Fibroblast of lung (primary cell): ENCODE measurements around the gene CADM2. TPM values are rescaled to one million over a fixed set of nuclear protein-coding genes. Genes with fewer than 3 reads are reported as not detected.

Experiments used
- DNase-seq, 2 donors: peaks; one replicate each; pipeline versions ENCODE4 v3.0.0 to v3.0.0-alpha.2; 2010; ENCODE audit warnings: low read depth in 2 of 2
- H2AFZ ChIP-seq: 2 replicates; pipeline ENCODE4 v1.5.1; 2012; ENCODE audit warnings: low read length, control low read depth, inconsistent platforms
- H3K27ac ChIP-seq: 2 replicates; pipeline ENCODE4 v1.5.1; 2011; ENCODE audit warnings: low read length, control low read depth; ENCODE audit not compliant: insufficient read depth
- H3K27me3 ChIP-seq: 2 replicates; pipeline ENCODE4 v1.5.1; 2011; ENCODE audit warnings: mild to moderate bottlenecking, low read length; ENCODE audit not compliant: control insufficient read depth, insufficient read depth
- H3K36me3 ChIP-seq: 2 replicates; pipeline ENCODE4 v1.5.1; 2011; ENCODE audit warnings: low read length; ENCODE audit not compliant: control insufficient read depth, insufficient read depth
- H3K4me1 ChIP-seq: 2 replicates; pipeline ENCODE4 v1.5.1; 2011; ENCODE audit warnings: low read length; ENCODE audit not compliant: control insufficient read depth, insufficient read depth; ENCODE audit errors: extremely low read depth
- H3K4me2 ChIP-seq: 2 replicates; pipeline ENCODE4 v1.5.1; 2011; ENCODE audit warnings: low read length, control low read depth; ENCODE audit not compliant: insufficient read depth; ENCODE audit errors: extremely low read depth
- H3K4me3 ChIP-seq, 4 experiments: fragments of 200-600 bp in 1 of 4; sonication (generic) in 1 of 4; replicated peaks in 1 of 4; 2 replicates each; pipeline ENCODE4 v1.5.1; 2011 to 2016; ENCODE audit warnings: low read length in 4 of 4, low read depth in 3 of 4, mild to moderate bottlenecking in 3 of 4, control low read depth in 2 of 4, inconsistent platforms in 1 of 4, mixed read lengths in 1 of 4; ENCODE audit not compliant: insufficient read depth in 1 of 4; ENCODE audit errors: control extremely low read depth in 1 of 4
- H3K79me2 ChIP-seq: 2 replicates; pipeline ENCODE4 v1.5.1; 2012; ENCODE audit warnings: mild to moderate bottlenecking, low read length, inconsistent platforms; ENCODE audit not compliant: control insufficient read depth, insufficient read depth
- H3K9ac ChIP-seq: 2 replicates; pipeline ENCODE4 v1.5.1; 2011; ENCODE audit warnings: mild to moderate bottlenecking, low read length, control low read depth; ENCODE audit not compliant: insufficient read depth
- H3K9me3 ChIP-seq: 2 replicates; pipeline ENCODE4 v1.5.1; 2012; ENCODE audit warnings: low read depth, low read length; ENCODE audit not compliant: control insufficient read depth, insufficient read depth
- H4K20me1 ChIP-seq: 2 replicates; pipeline ENCODE4 v1.5.1; 2011; ENCODE audit warnings: low read length; ENCODE audit not compliant: control insufficient read depth, insufficient read depth; ENCODE audit errors: extremely low read depth
- EZH2 ChIP-seq: IDR thresholded peaks from 2 replicates; pipeline ENCODE4 v1.5.1; 2012; ENCODE audit warnings: low read length, control low read depth, mild to moderate bottlenecking; ENCODE audit errors: missing control alignments
- polyA plus RNA-seq, 2 donors: library from polyadenylated mRNA; depleted of rRNA in 1 of 2; stranded (reverse) in 1 of 2; unstranded in 1 of 2; fragments of >200 nt; gene quantifications; 2 replicates each; pipeline ENCODE4 v1.2.1, GENCODE V29; 2011 to 2012; ENCODE audit warnings: missing spikeins in 1 of 2
- total RNA-seq: library from RNA; depleted of rRNA; stranded (reverse); fragments of >200 nt; gene quantifications from 2 replicates; pipeline ENCODE4 v1.2.1, GENCODE V29; 2014
- TF ChIP-seq, protein P1 (sequence below), 2 donors: IDR thresholded peaks in 1 of 2; conservative IDR thresholded peaks in 1 of 2; 1 replicate in 1 of 2; 2 replicates in 1 of 2; pipeline ENCODE4 v1.5.1; 2011 to 2012; ENCODE audit warnings: low read length in 2 of 2, control low read depth in 1 of 2, inconsistent platforms in 1 of 2, low read depth in 1 of 2, mild to moderate bottlenecking in 1 of 2

CADM2 gene
- total and polyA plus RNA-seq, 2 donors (not counting 1 experiment from before 2014, with no cell fraction given) = under 0.01 to 0.12 TPM

DNA sequence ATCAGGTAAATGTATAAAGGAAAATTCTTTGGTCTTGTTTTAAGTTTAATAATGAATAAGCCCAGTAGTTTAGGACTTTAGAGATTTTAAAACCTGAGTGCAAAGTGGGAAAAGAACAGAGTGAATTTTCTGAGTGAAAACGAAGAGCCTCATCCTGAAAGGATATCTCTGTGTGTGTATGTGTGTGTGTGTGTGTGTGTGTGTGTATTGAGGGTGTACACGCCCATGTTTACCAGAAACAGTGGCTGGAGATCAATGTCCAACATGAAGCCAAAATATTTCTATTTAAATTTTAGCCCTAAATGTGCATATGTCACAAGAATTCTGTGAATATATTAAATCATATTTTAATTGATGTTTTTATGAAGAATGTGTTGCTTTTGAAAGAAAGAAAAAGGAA is 549.9 kb downstream of the CADM2 start:
- H3K27ac ChIP-seq = no peak overlapping the region
- no peak for DNase-seq
- no peak overlapping the region for H3K9ac ChIP-seq
- no peaks in the 10 kb centered on the region for H3K9me3 ChIP-seq
- H4K20me1 ChIP-seq = no peaks in the 10 kb centered on the region
- no peaks in the 10 kb centered on the region for H3K27me3 ChIP-seq
- H3K4me1 ChIP-seq = no peaks in the 10 kb centered on the region
- TF ChIP-seq, protein P1, sequence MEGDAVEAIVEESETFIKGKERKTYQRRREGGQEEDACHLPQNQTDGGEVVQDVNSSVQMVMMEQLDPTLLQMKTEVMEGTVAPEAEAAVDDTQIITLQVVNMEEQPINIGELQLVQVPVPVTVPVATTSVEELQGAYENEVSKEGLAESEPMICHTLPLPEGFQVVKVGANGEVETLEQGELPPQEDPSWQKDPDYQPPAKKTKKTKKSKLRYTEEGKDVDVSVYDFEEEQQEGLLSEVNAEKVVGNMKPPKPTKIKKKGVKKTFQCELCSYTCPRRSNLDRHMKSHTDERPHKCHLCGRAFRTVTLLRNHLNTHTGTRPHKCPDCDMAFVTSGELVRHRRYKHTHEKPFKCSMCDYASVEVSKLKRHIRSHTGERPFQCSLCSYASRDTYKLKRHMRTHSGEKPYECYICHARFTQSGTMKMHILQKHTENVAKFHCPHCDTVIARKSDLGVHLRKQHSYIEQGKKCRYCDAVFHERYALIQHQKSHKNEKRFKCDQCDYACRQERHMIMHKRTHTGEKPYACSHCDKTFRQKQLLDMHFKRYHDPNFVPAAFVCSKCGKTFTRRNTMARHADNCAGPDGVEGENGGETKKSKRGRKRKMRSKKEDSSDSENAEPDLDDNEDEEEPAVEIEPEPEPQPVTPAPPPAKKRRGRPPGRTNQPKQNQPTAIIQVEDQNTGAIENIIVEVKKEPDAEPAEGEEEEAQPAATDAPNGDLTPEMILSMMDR (conservative IDR thresholded peaks at IDR 0.05 in 1 of 2, IDR thresholded peaks at IDR 0.05 in 1 of 2; ENCODE audit: low read depth in 1 of 2, low read length in 2 of 2) = no peak
- no peak for TF ChIP-seq EZH2
- H2AFZ ChIP-seq = no peak overlapping the region
- H3K36me3 ChIP-seq = no peaks in the 10 kb centered on the region
- H3K79me2 ChIP-seq = no peaks in the 10 kb centered on the region
- no peak overlapping the region for H3K4me2 ChIP-seq
- no peak overlapping the region for H3K4me3 ChIP-seq

DNA sequence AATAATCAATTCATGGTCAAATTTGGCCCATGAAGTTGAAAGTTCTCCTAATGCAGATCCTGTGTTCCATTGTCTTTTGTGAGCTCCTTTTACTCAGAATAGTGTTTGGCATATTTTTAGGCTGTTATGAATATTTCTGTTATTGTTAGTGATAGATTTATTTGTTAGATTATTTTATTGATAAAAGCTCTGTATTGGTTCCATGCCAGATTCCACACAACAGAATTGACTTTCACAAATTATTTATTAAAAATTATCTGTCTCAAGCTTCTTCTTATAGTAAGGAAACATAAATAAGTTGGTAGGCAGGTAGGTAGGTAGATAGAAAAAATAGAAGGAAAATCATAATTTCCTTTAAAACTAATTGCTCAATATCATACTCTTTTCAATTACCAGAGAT is 557.4 kb downstream of the CADM2 start:
- H3K9ac ChIP-seq = no peak overlapping the region
- H3K4me3 ChIP-seq = no peak overlapping the region
- H3K4me1 ChIP-seq = no peaks in the 10 kb centered on the region
- no peaks in the 10 kb centered on the region for H3K36me3 ChIP-seq
- H3K27ac ChIP-seq = no peak overlapping the region
- H4K20me1 ChIP-seq = no peaks in the 10 kb centered on the region
- no peak for DNase-seq
- no peaks in the 10 kb centered on the region for H3K79me2 ChIP-seq
- TF ChIP-seq, protein P1 (conservative IDR thresholded peaks at IDR 0.05 in 1 of 2, IDR thresholded peaks at IDR 0.05 in 1 of 2; ENCODE audit: low read depth in 1 of 2, low read length in 2 of 2) = no peak
- TF ChIP-seq EZH2 = no peak
- no peak overlapping the region for H2AFZ ChIP-seq
- H3K4me2 ChIP-seq = no peak overlapping the region
- H3K27me3 ChIP-seq = no peaks in the 10 kb centered on the region
- H3K9me3 ChIP-seq = no peaks in the 10 kb centered on the region

DNA sequence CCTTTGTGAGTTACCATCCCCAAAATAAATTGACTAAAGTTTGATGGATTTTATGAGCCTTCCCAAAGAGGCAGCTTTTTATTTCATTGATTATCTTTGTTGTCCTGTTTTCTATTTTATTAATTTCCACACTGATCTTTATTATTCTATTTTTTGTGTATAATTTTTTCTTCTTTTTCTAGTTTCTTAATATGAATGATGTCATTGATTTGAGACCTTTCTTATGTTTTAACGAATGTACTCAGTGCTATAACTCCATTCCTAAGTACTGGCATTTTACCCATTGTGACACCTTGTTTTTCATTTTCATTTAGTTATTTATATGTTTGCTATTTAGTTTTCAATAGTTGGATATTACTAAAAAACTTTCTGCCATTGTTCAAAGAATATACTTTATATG is 565.3 kb downstream of the CADM2 start:
- Histone ChIP-seq H3K36me3 (no peaks in the 10 kb centered on the region), H4K20me1 (no peaks in the 10 kb centered on the region), H3K4me1 (no peaks in the 10 kb centered on the region), H3K4me3 (no peak overlapping the region), H3K9me3 (no peaks in the 10 kb centered on the region), H3K9ac (no peak overlapping the region), H3K79me2 (no peaks in the 10 kb centered on the region), H3K4me2 (no peak overlapping the region), H3K27ac (no peak overlapping the region), H2AFZ (no peak overlapping the region), H3K27me3 (no peaks in the 10 kb centered on the region)
- TF ChIP-seq, protein P1 (conservative IDR thresholded peaks at IDR 0.05 in 1 of 2, IDR thresholded peaks at IDR 0.05 in 1 of 2; ENCODE audit: low read depth in 1 of 2, low read length in 2 of 2) = no peak
- TF ChIP-seq EZH2 = no peak
- DNase-seq = no peak
